GM18511 (cell line): Measurements from ENCODE around the gene HOXA6.

ENCODE experiments used
- ATAC-seq: cut with Tn5 transposase; IDR thresholded peaks from one replicate; pipeline ENCODE4 v1.9.1; 2021; ENCODE audit warnings: mild to moderate bottlenecking, moderate library complexity; ENCODE audit not compliant: unreplicated experiment

HOXA6 gene

DNA sequence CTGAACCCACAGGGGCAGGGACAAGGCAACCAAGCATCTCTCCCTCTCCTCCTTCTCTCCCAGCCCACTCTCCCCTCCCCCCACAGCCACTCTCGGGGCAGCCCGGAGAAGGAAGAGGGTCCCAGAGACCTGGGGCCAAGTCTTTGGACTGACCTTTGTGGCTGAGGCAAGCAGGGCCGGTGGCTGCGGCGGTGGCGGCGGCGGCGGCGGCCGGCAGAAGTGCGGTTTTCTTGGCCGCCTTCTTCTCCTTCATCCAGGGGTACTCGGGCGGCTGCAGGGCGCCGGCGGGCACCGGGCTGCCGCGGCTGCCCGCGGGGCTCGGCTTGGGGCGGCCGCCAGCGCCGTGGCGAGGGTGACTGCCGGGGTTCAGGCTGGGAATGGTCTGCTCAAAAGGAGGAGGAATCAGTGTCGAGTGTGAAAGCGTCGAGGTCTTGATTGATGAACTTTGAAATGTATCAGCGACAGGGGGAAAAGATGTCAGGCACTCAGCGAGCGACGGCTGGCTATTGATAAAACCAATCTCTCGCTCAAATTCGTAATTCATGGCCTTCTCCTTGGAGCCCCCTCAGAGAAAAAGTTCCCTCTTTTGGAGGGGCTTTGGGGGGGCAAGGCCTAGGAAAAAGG is 45.5 kb downstream of the HOXA6 start:
- ATAC-seq: no peak

DNA sequence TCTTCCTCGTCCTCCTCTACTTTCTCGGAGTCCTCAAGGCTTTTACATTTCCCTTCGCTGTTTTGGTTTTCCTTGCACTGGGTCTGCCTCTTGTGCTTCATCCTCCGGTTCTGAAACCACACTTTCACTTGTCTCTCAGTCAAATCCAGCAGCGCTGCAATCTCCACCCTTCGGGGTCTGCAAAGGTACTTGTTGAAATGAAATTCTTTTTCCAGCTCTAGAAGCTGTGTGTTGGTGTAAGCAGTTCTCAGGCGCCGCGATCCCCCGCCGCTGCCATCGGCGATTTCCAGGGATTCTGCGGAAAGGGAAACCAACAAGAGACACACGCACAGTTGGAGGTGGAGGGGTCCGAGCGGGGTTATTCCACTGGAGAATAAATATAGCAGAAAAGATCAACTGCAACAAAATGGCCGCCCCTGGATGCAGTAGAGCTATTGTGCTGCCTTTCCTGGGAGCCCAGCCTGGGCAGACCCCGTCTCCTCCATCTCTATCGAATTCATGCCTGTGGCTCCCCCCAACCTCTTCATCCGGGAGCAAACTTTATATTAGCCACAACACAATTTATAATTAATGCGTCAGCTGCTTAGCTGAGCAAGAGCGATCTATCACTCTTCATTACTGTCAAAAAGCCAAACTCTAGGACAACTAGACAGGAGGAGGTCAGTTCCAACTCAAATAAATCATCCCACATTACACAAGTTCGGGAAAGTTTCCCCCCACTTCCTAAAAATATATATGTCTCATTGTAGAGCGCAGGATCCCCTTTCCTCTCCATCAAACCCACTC is 46.2 kb downstream of the HOXA6 start:
- no peak for ATAC-seq

DNA sequence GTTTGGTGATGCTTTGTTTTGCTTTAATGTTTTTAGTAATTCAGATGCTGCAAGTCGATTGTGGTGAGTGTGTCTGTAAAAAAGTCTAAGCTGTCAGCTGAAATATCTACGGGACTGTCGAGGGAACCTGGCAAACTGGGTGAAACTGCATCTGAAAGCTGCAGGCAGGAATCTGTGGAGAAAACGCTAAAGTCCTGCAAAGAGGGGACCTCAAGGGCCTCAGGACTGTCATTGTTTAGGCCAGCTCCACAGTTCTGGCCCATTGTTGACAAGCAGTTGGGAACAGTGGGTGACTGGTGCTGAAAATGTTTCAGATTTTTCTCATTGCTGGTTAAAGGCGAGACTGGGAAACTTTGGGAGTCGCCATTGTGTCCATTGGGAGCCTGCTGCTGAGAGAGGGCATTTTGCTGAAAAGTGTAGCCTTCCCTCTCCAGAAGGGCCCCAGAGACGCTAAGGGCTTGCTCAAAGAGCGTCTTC is 46.8 kb downstream of the HOXA6 start:
- no peak for ATAC-seq

DNA sequence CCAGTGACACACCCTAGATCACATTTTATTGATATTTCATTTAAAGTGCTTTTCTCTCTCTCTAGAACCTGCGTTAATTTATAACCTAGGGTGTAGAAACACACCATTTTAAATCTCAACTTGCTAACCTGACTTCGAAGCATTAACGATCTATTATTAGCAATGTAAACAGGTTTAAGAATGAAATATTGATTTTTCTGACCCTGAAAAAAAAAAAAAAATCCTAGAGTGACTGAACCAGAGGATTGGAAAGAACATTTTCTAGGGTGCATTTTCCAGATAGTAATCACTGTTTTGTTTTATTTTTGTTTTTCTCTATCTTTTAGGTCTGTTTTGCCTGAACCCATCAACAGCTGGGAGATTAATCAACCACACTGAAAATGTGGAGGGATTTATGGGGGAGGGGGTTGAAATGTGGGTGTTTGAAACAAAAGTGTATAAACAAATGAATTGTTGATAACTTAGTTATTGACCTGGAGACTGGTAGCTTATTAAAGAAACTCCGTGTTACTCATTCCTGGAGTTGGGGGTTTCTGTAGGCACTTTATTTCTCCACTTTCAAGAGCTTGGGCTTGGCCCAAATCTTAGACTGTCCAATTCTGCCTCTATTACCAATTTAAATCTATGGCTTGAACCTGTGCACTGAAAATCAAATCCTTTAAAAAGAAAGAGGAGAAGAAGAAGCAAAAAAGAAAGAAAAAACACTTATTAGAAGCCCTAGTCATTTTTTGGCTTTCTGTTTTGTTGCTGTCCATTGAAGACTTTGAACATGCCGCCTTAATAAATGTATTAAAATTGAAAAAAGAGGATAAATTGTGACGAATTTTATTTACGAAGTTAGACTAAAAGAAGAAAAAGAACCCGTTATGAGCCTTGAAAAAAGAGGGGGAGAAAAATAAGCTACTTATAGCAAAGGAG is 47.9 kb downstream of the HOXA6 start:
- ATAC-seq: no peak

DNA sequence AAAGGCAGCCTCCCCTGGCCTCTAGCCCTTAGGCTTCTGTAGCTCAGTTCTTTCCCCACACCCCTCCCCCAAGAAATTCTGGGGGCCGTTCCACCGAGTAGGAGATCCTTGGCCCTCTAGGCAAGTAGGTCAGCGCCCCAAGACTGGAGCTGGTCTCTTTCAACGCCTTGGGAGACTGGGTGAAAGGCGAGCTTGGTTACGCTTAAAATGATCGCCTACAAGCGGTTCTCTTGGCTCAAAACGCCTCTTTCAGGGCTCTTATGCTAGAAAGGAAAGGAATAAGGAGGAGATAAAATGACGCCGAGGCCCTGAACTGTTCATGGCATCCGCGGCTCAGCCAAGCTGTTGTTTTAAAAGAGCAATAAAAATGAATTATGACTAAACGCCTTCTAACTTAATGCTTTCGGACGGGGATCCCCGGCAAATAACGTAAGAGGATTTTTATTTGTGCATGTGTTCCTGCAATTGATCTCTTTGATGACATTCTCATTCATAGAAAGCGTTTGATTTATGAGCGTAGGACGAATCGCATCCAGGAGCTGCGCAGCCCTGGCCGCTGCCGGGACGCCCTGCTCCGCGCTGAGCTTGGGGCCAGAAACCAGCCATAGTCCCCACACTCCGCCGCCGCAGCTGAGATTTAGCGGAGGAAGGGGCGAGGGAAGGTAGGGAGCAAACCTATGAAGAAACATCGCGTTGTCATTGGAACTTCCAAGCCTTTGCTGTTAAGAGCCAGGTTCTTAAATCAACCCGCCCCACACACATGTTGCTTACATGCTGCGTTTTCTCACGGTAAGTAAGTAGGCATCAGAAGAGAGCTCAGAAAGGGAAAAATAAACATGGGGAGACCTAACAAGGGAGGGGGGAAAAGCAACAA is 48.8 kb downstream of the HOXA6 start:
- ATAC-seq: no peak

DNA sequence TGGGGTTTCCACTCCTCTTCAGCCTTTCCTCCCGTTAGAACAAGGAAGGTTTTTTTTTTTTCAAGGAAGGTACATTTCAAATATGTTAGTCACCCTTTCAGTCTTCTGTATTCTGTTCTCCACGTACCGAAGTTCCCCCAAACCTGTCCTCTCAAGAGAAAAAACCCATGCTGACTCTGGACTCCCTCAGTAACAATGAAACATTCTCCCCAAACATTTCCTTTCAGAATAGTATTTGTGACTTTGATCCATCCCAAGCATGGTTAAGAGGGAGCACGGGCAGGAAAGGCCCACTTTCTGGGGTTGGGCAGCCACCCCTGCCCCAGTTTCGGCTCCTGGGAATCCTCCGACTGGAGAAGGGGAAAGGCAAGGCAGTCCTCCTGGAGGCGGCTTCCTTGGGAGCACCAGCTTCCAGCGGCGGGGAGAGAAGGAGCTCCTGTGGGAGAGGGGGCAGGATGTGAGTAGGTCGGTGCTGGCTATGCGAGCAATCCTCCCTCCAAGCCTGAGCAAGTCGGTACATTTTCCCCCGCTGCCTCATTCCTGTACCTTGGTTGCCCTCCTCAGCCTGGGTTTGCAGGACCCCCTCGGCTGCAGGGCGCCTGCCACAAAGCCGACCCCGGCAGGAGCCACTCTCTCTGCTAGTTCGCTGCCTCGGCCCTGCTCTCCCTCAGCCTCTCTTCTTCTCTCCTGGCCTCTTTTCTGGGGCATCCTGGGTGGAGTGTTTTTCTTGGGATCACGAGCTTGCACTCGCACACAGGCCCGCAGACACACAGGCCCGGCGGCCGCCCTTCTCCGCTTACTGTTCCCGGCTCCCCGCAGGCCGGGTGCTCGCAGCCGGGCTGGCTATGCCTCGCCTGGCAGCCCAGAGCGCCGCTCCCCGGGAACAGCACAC is 49.6 kb downstream of the HOXA6 start:
- ATAC-seq: no peak

DNA sequence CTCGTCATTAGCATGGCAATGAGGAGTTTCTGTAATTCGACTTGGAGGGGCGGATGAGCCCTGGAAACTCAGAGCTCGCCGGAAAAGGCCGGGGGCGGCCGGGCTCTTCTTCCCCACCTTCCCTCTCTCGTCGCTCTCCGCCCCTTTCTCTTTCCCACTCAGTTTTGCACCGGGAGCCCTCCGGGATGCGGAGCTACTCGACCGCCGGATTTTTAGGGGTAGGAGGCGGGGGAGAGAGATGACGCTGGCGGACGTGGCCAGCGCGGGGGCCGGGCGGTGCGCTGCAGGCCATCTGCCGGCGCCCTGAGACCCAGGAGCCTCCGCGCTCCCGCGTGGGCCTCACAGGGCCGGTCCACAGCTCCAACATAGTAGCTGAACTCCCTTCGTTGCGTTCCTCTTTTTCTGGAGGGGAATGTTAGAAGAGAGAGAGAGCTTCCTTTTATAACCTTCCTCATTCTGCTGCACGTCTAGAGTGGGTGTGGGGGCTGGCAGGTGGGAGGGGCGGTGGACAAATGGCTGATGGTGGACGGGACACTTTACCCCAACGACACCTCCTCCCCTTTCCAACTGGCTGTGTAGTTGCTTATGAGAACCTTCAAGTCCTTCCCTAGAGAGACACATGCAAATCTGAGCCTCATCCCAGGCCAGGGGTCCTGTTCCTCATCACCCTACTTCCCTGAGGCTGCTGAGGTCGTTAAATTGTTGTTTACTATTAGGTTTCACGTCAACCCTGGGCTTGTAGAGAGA is 50.6 kb downstream of the HOXA6 start:
- peak; percentile 6 for ATAC-seq

DNA sequence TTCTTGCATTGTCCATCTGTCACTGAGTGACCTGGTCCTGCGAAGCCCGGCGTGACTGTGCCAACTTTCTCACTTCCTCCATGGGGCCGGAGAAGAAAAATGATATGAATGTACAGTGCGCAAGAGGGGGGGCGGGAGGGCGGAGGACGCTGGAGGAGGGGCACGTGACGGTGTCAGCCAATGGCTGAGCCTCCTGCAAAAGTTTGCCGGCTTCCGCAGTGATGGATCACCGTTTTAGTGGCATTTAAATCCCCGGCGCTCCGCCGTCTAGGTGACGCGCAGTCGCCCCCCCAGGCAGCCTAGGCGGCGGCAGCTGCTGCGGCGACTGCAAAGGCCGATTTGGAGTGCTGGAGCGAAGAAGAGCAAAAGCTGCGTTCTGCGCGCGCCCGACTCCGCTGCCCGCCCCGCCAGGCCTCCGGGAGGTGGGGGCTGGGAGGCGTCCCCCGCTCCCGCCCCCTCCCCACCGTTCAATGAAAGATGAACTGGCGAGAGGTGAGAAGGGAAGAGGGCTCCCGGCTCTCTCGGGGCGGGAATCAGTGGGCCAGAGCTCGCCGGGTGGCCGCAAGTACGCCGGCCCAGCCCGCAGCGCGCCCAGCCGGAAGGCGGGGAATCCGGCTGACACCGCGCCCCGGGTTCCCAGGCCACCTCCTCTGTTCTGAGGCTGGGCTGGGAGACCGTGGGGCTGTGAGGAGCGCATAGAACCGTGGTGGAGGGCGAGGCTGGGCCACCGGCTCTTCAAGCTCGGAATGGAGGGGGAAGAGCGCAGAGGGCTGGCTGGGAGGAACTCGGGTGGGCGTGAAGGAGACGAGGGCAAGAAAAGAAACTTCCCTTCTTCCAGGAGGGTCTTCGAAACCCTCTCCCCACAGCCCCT is 51.4 kb downstream of the HOXA6 start, which contains the start of gene HOXA1:
TSS of gene HOXA1 (minus strand) at position 104 of the 871 bp plus-strand sequence. CDS start at position 16, 88 bp downstream.
- ATAC-seq: peak; percentile 85
